ENCODE data around the gene PTAFR. TPM values are rescaled to one million over a fixed set of nuclear protein-coding genes. Genes with fewer than 3 reads are reported as not detected.

PTAFR gene
- total RNA-seq, 1 experiment from 2014 or later, result 2.6 TPM

DNA sequence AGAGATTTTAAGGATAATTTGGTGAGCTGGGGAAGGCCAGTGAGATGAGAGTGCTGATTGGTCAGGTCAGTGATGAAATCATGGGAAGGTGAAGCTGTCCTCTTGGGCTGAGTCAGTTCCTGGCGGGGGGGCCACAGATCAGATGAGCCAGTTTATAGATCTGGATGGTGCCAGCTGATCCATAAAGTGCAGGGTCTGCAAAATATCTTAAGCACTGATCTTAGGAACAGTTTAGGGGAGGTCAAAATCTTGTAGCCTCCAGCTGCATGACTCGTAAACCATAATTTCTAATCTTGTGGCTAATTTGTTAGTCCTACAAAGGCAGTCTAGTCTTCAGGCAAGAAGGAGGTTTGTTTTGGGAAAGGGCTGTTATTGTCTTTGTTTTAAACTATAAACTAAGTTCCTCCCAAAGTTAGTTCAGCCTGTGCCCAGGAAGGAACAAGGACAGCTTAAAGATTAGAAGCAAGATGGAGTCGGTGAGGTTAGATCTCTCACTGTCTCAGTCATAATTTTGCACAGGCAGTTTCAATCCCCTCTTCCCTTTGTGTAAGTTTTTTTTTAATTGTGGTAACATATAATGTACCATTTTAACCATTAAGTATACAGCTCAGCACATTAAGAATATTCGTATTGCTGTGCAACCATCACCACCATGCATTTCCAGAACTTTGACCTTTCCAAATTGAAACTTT is 39.4 kb downstream of the PTAFR start (continued):
- TF ChIP-seq, protein P1, sequence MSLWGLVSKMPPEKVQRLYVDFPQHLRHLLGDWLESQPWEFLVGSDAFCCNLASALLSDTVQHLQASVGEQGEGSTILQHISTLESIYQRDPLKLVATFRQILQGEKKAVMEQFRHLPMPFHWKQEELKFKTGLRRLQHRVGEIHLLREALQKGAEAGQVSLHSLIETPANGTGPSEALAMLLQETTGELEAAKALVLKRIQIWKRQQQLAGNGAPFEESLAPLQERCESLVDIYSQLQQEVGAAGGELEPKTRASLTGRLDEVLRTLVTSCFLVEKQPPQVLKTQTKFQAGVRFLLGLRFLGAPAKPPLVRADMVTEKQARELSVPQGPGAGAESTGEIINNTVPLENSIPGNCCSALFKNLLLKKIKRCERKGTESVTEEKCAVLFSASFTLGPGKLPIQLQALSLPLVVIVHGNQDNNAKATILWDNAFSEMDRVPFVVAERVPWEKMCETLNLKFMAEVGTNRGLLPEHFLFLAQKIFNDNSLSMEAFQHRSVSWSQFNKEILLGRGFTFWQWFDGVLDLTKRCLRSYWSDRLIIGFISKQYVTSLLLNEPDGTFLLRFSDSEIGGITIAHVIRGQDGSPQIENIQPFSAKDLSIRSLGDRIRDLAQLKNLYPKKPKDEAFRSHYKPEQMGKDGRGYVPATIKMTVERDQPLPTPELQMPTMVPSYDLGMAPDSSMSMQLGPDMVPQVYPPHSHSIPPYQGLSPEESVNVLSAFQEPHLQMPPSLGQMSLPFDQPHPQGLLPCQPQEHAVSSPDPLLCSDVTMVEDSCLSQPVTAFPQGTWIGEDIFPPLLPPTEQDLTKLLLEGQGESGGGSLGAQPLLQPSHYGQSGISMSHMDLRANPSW (CRISPR knock-in tag; conservative IDR thresholded peaks at IDR 0.05; ENCODE audit: low read depth), result no peak
- TF ChIP-seq, protein P2, sequence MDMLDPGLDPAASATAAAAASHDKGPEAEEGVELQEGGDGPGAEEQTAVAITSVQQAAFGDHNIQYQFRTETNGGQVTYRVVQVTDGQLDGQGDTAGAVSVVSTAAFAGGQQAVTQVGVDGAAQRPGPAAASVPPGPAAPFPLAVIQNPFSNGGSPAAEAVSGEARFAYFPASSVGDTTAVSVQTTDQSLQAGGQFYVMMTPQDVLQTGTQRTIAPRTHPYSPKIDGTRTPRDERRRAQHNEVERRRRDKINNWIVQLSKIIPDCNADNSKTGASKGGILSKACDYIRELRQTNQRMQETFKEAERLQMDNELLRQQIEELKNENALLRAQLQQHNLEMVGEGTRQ (CRISPR knock-in tag; IDR thresholded peaks at IDR 0.05), result no peak
- TF ChIP-seq, protein P3, sequence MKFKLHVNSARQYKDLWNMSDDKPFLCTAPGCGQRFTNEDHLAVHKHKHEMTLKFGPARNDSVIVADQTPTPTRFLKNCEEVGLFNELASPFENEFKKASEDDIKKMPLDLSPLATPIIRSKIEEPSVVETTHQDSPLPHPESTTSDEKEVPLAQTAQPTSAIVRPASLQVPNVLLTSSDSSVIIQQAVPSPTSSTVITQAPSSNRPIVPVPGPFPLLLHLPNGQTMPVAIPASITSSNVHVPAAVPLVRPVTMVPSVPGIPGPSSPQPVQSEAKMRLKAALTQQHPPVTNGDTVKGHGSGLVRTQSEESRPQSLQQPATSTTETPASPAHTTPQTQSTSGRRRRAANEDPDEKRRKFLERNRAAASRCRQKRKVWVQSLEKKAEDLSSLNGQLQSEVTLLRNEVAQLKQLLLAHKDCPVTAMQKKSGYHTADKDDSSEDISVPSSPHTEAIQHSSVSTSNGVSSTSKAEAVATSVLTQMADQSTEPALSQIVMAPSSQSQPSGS (CRISPR knock-in tag; IDR thresholded peaks at IDR 0.05; ENCODE audit: borderline replicate concordance, low read depth), result no peak
- TF ChIP-seq ZNF232 (CRISPR knock-in tag; IDR thresholded peaks at IDR 0.05), result no peak

GRCh38 chr1:28136169-28136921 is 40.1 kb downstream of the PTAFR start:
- no peak for DNase-seq (ENCODE audit: low spot score)
- H3K4me3 Mint-ChIP-seq, result no peak overlapping the region
- no peak overlapping the region; the same call in 1 of the 2 replicates for H3K27ac Mint-ChIP-seq
- POLR2A ChIA-PET, result no interaction called here
- peaks cover 7% of the 10 kb centered on the region; the same call in 1 of the 2 replicates for H3K9me3 Mint-ChIP-seq
- CTCF ChIA-PET, result interaction anchor here (1.1 to 1.6 kb wide), 2 partner anchors 31 to 45 kb away, joined by 3 to 5 read pairs; no protein-coding TSS in a partner anchor
- no peaks in the 10 kb centered on the region for H3K36me3 Mint-ChIP-seq
- peaks cover 4% of the 10 kb centered on the region; the same call in 1 of the 2 replicates for H3K4me1 Mint-ChIP-seq
- no peaks in the 10 kb centered on the region; the same call in 1 of the 2 replicates for H3K27me3 Mint-ChIP-seq (ENCODE audit: low read depth)
- ATAC-seq, result no peak
- TF ChIP-seq ZNF232 (CRISPR knock-in tag; IDR thresholded peaks at IDR 0.05), result no peak
- TF ChIP-seq MYBL2 (CRISPR knock-in tag; IDR thresholded peaks at IDR 0.05), result no peak
- no peak for TF ChIP-seq ZNF138 (CRISPR knock-in tag; conservative IDR thresholded peaks at IDR 0.05)
- TF ChIP-seq TP53 (CRISPR knock-in tag; IDR thresholded peaks at IDR 0.05), result no peak
- TF ChIP-seq SMAD4 (CRISPR knock-in tag; IDR thresholded peaks at IDR 0.05), result no peak
- TF ChIP-seq, protein P4, sequence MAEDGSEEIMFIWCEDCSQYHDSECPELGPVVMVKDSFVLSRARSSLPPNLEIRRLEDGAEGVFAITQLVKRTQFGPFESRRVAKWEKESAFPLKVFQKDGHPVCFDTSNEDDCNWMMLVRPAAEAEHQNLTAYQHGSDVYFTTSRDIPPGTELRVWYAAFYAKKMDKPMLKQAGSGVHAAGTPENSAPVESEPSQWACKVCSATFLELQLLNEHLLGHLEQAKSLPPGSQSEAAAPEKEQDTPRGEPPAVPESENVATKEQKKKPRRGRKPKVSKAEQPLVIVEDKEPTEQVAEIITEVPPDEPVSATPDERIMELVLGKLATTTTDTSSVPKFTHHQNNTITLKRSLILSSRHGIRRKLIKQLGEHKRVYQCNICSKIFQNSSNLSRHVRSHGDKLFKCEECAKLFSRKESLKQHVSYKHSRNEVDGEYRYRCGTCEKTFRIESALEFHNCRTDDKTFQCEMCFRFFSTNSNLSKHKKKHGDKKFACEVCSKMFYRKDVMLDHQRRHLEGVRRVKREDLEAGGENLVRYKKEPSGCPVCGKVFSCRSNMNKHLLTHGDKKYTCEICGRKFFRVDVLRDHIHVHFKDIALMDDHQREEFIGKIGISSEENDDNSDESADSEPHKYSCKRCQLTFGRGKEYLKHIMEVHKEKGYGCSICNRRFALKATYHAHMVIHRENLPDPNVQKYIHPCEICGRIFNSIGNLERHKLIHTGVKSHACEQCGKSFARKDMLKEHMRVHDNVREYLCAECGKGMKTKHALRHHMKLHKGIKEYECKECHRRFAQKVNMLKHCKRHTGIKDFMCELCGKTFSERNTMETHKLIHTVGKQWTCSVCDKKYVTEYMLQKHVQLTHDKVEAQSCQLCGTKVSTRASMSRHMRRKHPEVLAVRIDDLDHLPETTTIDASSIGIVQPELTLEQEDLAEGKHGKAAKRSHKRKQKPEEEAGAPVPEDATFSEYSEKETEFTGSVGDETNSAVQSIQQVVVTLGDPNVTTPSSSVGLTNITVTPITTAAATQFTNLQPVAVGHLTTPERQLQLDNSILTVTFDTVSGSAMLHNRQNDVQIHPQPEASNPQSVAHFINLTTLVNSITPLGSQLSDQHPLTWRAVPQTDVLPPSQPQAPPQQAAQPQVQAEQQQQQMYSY (CRISPR knock-in tag; IDR thresholded peaks at IDR 0.05), result no peak
- TF ChIP-seq ESRRA (CRISPR knock-in tag; IDR thresholded peaks at IDR 0.05; ENCODE audit: borderline replicate concordance), result no peak
- TF ChIP-seq ZNF416 (CRISPR knock-in tag; IDR thresholded peaks at IDR 0.05), result no peak
- no peak for TF ChIP-seq CREM (CRISPR knock-in tag; IDR thresholded peaks at IDR 0.05)
- no peak for TF ChIP-seq PRRX2 (CRISPR knock-in tag; IDR thresholded peaks at IDR 0.05)
- TF ChIP-seq EMX1 (CRISPR knock-in tag; IDR thresholded peaks at IDR 0.05), result no peak
- TF ChIP-seq AR (CRISPR knock-in tag; IDR thresholded peaks at IDR 0.05), result no peak
- no peak for TF ChIP-seq MAX (CRISPR knock-in tag; IDR thresholded peaks at IDR 0.05)
- no peak for TF ChIP-seq ELF4 (CRISPR knock-in tag; IDR thresholded peaks at IDR 0.05; ENCODE audit: low read depth)
- TF ChIP-seq AFF4 (CRISPR knock-in tag; IDR thresholded peaks at IDR 0.05; ENCODE audit: borderline replicate concordance), result no peak

All from WTC11 (cell line).